Measurements from ENCODE around the gene OTUD6A. TPM values are rescaled to one million over a fixed set of nuclear protein-coding genes. Genes with fewer than 3 reads are reported as not detected.

The OTUD6A gene
- total RNA-seq (2014; rRNA removed; shearing (Covaris generic)): not detected in 2 replicates

- DNase-seq (ENCODE audit: low spot score): no peak
Observed at GRCh38 chrX:70062076-70062475, at the start of gene OTUD6A. Gene OTUD6A, plus strand, starts transcription at chrX:70062457. Its CDS starts 68 bp downstream, at chrX:70062525.

- no peak for DNase-seq (ENCODE audit: low spot score)
Observed at GRCh38 chrX:70012756-70013155, 49.5 kb upstream of the OTUD6A start.

GRCh38 chrX:70013466-70014381 lies 48.5 kb upstream of the OTUD6A start:
- DNase-seq (ENCODE audit: low spot score): no peak

- no peak for DNase-seq (ENCODE audit: low spot score)
Observed at GRCh38 chrX:70016513-70016912, 45.7 kb upstream of the OTUD6A start.

GRCh38 chrX:70022616-70023015 lies 39.6 kb upstream of the OTUD6A start:
- no peak for DNase-seq (ENCODE audit: low spot score)

- DNase-seq (ENCODE audit: low spot score): no peak
Observed at GRCh38 chrX:70025464-70025863, 36.8 kb upstream of the OTUD6A start.

- DNase-seq (ENCODE audit: low spot score): no peak
Observed at GRCh38 chrX:70026112-70026850, 36.0 kb upstream of the OTUD6A start.

GRCh38 chrX:70026851-70027200 lies 35.4 kb upstream of the OTUD6A start:
- no peak for DNase-seq (ENCODE audit: low spot score)

- no peak for DNase-seq (ENCODE audit: low spot score)
Observed at GRCh38 chrX:70029863-70030262, 32.4 kb upstream of the OTUD6A start.

GRCh38 chrX:70030301-70030767 lies 31.9 kb upstream of the OTUD6A start:
- DNase-seq (ENCODE audit: low spot score): peak; percentile 55

- DNase-seq (ENCODE audit: low spot score): no peak
Observed at GRCh38 chrX:70032792-70033191, 29.5 kb upstream of the OTUD6A start.

- peak; percentile 21 for DNase-seq (ENCODE audit: low spot score)
Observed at GRCh38 chrX:70033348-70034051, 28.8 kb upstream of the OTUD6A start.

GRCh38 chrX:70034646-70035045 lies 27.6 kb upstream of the OTUD6A start:
- DNase-seq (ENCODE audit: low spot score): no peak

- no peak for DNase-seq (ENCODE audit: low spot score)
Observed at GRCh38 chrX:70038515-70038914, 23.7 kb upstream of the OTUD6A start.

GRCh38 chrX:70038951-70039350 lies 23.3 kb upstream of the OTUD6A start:
- no peak for DNase-seq (ENCODE audit: low spot score)

- no peak for DNase-seq (ENCODE audit: low spot score)
Observed at GRCh38 chrX:70039758-70040157, 22.5 kb upstream of the OTUD6A start.

- DNase-seq (ENCODE audit: low spot score): no peak
Observed at GRCh38 chrX:70041993-70042392, 20.3 kb upstream of the OTUD6A start.

GRCh38 chrX:70042399-70043371 lies 19.6 kb upstream of the OTUD6A start:
- DNase-seq (ENCODE audit: low spot score): no peak

GRCh38 chrX:70043685-70044084 lies 18.6 kb upstream of the OTUD6A start:
- no peak for DNase-seq (ENCODE audit: low spot score)

- no peak for DNase-seq (ENCODE audit: low spot score)
Observed at GRCh38 chrX:70044541-70045245, 17.6 kb upstream of the OTUD6A start.
